A673 (cell line): Measurements from ENCODE around the gene FGF14.

Experiments
- EZH2 ChIP-seq: fragments of 200-600 bp; sonication (generic); IDR thresholded peaks from 2 replicates; pipeline ENCODE4 v1.6.1; 2017; ENCODE audit warnings: borderline replicate concordance, low read depth, mild to moderate bottlenecking, mixed read lengths, antibody characterized with exemption, low read length; ENCODE audit not compliant: poor library complexity, severe bottlenecking
- TF ChIP-seq, protein P1 (sequence below): fragments of 300-800, 200-600 bp; sonication (generic); conservative IDR thresholded peaks from 2 replicates; pipeline ENCODE4 v1.5.1; 2017; ENCODE audit warnings: low read depth, mild to moderate bottlenecking, antibody characterized with exemption, low read length, moderate library complexity, mixed read lengths

GRCh38 chr13:102127153-102127552, 274.7 kb downstream of the FGF14 start:
- TF ChIP-seq, protein P1, sequence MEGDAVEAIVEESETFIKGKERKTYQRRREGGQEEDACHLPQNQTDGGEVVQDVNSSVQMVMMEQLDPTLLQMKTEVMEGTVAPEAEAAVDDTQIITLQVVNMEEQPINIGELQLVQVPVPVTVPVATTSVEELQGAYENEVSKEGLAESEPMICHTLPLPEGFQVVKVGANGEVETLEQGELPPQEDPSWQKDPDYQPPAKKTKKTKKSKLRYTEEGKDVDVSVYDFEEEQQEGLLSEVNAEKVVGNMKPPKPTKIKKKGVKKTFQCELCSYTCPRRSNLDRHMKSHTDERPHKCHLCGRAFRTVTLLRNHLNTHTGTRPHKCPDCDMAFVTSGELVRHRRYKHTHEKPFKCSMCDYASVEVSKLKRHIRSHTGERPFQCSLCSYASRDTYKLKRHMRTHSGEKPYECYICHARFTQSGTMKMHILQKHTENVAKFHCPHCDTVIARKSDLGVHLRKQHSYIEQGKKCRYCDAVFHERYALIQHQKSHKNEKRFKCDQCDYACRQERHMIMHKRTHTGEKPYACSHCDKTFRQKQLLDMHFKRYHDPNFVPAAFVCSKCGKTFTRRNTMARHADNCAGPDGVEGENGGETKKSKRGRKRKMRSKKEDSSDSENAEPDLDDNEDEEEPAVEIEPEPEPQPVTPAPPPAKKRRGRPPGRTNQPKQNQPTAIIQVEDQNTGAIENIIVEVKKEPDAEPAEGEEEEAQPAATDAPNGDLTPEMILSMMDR: no peak
- TF ChIP-seq EZH2: no peak
